Activated CD4-positive, alpha-beta T cell treated with anti-CD3 and anti-CD28 coated beads, Interleukin-10, Interleukin-2, amounts not matched to agents 100 ng/mL and 50 ng/mL, durations not matched to agents 16 hours and 8 hours (primary cell): ENCODE measurements around the gene GAS6.

Experiments
- DNase-seq: peaks from one replicate; pipeline ENCODE4 v3.0.0-alpha.2; 2020

Gene GAS6

DNA sequence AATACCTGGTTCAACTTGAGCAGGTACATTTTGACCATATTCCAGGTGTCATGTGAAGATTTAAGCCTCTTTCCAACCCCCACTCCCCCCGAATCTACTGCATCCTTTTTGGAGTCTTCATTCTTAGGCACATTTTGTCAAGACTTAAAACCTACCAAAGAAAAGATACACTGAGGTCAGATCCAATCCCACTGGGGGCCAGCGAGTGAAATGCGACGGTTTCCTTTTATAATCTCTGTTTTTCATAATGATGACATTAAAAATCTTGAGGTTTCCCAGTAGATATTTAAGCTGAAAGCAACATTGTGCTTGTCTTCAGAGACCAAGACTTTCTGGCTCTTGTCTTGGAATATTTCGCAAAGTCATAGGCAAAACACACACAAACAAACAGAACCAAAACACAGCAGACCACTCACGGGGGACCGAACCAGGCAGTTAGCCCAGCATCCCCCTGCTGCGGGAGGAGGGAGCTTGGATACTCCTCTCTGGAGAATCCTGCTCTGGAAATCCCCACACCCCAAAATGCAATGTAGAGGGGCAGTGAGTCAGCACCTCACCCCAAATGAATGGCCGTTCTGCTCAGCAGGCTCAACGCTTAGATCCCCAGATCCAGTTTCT lies 506 bp upstream of the GAS6 start:
- no peak for DNase-seq

GRCh38 chr13:113862931-113863523 lies 849 bp downstream of the GAS6 start:
- DNase-seq: no peak

DNA sequence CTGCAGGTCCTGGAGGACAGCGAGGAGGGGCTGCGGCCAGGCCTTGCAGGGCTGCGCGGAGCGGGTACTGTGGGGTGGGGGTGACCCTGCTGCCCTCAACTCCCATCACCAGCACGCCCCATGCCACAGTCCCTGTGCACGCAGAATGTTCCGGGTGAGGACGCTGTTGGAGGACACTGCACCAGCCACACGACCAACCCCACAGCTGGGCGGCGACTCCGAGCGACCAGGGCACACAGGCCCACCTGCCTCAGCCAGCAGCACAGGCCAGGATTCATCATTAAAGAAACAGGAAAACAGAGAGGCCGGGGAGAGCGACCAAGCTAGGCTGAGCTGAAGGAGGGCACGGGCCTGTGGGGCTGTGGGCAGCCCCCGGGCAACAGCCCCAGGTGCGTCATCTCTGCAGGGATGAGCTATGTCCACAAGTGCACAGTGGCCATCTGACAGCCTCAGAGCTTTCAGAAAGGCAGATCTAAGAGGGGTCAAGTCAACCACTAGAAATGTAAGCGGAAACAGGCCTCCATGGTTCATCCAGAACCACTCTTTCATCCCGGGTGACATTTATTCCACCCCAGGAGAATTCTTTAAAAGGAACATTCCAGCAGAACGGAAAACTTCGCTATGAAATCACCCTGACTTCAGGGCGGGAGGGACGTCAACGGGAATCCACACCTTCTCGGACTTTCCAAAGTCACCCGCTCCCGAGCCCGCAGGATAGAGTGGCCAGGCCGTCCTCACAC lies 1.5 kb downstream of the GAS6 start:
- DNase-seq: no peak

DNA sequence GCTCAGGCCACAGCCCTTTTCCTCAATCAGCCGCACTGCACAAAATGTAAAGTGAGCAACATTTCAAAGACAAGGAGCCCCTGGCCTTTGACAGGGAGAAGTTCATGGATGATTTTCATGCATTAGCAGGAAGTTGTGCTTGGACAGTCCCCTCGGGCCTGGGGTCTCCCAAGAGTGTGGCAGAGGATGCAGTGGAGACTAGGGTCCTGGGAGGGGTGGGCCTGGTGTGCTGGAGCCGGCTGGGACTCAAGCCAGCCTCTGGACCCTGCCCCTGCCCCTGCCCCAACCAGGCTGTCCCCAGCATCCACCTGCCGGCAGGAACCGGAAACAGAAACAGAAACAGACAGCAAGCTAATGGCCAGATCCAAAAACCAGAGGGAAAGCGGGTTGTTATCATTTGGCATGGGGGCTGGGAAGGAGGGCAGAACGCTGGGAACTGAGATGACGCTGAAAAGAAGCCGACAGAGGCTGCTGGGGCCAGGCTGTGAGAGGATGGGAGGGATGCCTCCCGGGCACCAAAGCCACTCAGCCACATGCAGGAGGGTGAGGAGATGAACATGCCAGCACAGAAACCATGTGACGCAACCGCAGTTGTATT lies 2.3 kb downstream of the GAS6 start:
- no peak for DNase-seq

DNA sequence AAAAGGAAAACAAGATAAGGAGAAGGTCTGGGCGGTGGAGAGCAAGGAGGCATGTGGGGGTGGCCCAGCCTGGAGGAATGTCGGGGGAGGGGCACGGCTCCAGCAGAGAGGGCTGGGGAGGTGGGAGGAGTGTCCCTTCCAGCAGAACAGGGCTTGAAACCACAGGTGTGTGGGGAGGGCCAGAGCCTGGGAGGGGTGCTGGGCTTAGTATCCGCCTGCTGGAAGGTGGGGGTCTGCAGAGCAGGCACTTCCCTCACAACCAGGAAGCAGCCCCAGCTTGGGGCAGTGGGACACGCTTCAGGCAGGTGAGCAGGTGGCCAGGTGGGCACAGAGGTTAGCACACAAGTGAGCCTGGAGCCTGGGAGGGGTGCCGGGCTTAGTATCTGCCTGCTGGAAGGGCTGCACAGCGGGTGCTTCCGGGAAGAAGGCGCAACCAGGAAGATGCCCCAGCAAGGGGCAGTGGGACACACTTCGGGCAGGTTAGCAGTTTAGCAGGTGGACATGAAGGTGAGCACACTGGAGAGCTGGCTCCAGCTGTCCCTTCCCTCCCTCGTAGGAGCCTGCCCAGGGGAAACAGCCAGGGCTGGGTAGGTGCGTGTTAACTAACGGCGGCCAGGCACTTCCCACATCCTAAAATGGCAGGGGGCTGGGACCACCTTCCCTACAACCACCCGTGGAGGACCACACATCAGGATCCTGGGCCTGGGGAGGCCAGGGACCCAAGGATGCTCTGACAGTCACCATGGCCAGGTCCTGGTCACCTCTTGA lies 3.0 kb downstream of the GAS6 start:
- no peak for DNase-seq

- no peak for DNase-seq
These were observed 3.7 kb downstream of the GAS6 start for GRCh38 chr13:113860051-113860664.

GRCh38 chr13:113859311-113860050 lies 4.4 kb downstream of the GAS6 start:
- no peak for DNase-seq

- DNase-seq: no peak
These were observed 6.2 kb downstream of the GAS6 start for GRCh38 chr13:113857531-113858195.

- DNase-seq: no peak
These were observed 7.2 kb downstream of the GAS6 start for GRCh38 chr13:113856716-113857065.

GRCh38 chr13:113855931-113856715 lies 7.8 kb downstream of the GAS6 start:
- DNase-seq: no peak

- DNase-seq: no peak
These were observed 8.6 kb downstream of the GAS6 start for GRCh38 chr13:113855012-113855921.

DNA sequence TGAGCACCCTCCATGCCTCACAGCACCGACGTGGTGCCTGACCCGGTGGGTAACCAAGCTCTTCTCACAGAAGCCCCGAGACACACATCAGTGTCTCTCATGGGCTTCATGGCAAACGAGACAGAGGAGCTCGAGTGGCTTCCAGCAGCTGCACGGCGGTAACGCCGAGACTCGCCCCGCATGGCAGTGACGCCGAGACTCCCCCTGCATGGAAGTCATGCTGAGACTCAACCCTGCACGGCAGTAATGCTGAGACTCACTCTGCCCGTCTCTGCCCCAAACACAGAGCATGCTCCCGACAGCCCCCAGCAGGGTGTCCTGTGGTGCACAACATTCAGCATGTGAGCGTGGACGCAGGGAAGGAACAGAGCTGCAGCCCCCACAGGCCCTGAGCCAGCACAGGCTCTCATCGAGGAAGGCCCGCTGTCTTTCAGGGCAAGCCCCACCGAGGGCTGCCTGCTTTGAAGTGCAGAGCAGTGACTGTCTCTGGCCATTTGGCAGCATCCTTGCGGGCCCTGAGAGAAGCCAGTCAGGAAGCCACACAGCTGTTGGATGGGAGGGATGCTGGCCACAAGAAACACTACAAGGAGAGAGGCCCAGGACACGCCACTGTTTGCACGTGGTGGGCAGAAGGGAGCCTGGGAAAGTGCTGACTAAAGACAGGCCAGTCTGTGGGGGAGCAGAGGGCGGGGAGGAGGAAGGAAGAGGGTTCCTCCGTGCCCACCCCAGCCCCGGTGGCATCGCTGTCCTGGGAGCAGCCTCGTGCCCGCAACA lies 9.5 kb downstream of the GAS6 start:
- DNase-seq: no peak

- DNase-seq: no peak
These were observed 10.2 kb downstream of the GAS6 start for GRCh38 chr13:113853518-113854237.

- no peak for DNase-seq
These were observed 11.0 kb downstream of the GAS6 start for GRCh38 chr13:113852536-113853517.

DNA sequence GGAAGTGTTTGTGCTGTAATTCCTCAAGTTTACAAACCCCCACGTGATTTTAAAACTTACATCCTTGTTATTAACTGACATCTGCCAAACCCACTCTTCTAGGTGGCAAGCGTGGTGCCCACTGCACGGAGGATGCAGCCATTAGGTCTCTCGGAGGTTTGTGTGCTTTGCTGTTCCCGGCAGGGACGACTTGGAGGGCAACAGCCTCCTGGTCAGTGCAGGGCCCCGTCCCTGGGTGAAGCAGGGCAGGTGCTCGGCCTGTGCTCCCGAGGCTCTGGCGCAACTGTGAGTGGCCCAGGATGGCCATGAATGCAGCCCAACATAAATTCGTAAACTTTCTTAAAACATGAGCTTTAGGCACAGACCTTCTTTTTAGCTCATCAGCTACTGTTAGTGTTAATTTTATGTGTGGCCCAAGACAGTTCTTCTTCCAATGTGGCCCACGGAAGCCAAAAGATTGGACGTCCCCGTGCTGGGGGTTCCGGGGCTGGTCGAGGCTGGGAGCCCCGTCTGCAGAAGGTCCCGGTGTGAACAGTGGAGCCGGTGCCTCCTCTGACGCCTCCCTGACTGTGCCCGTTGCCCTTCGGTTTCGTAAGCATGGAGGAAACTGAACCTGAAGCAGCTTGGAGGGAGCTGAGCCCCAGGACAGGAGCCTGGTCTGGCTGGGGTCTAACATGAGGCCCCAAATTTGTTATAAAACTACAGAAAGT lies 11.9 kb downstream of the GAS6 start:
- no peak for DNase-seq

GRCh38 chr13:113851480-113851803 lies 12.4 kb downstream of the GAS6 start:
- no peak for DNase-seq
